SK-N-SH (cell line): ENCODE data around the gene SERPINI1. TPM values are rescaled to one million over a fixed set of nuclear protein-coding genes. Genes with fewer than 3 reads are reported as not detected.

Experiments
- CTCF ChIA-PET: fragments of 300-600, 350-600 bp; formaldehyde crosslinking; extraction: SDS; loops from one replicate; lab custom pipeline; 2021; lab: Yijun Ruan, JAX
- POLR2A ChIA-PET: fragments of 350-600 bp; sonication (Branson Sonifier 250); formaldehyde crosslinking; extraction: SDS; loops from one replicate; lab custom pipeline; 2020; ENCODE audit warnings: antibody characterized with exemption, inconsistent platforms; lab: Yijun Ruan, JAX
- DNase-seq: peaks from one replicate; pipeline ENCODE4 v3.0.0; 2012
- H2AFZ ChIP-seq: fragments of 200-600 bp; sonication (generic); 2 replicates; pipeline ENCODE4 v1.8.1; 2016; ENCODE audit warnings: antibody characterized with exemption, mild to moderate bottlenecking, low read depth
- H3F3A ChIP-seq: fragments of 200-600 bp; sonication (generic); replicated peaks from 2 replicates; pipeline ENCODE3; 2016; ENCODE audit warnings: antibody characterized with exemption, mild to moderate bottlenecking; ENCODE audit not compliant: insufficient read depth
- H3K27ac ChIP-seq, 2 experiments: fragments of 200-500 bp in 1 of 2; fragments of 200-600 bp in 1 of 2; sonication (Bioruptor generic) in 1 of 2; sonication (generic), shearing (Covaris generic) in 1 of 2; 2 replicates each; pipeline versions ENCODE4 v1.5.1 to v1.6.1; 2014 to 2016; ENCODE audit warnings: low read depth in 2 of 2, inconsistent platforms in 1 of 2, low read length in 1 of 2, mild to moderate bottlenecking in 1 of 2, mixed read lengths in 1 of 2
- H3K27me3 ChIP-seq: fragments of 200-600 bp; sonication (generic), shearing (Covaris generic); 2 replicates; pipeline ENCODE4 v1.6.1; 2016; ENCODE audit warnings: mixed run types; ENCODE audit not compliant: insufficient read depth
- H3K36me3 ChIP-seq, 2 experiments: fragments of 200-500 bp in 1 of 2; fragments of 200-600 bp in 1 of 2; sonication (Bioruptor generic) in 1 of 2; sonication (generic) in 1 of 2; replicated peaks in 1 of 2; 2 replicates each; pipeline versions ENCODE3 to v1.5.1; 2014 to 2016; ENCODE audit warnings: low read length in 1 of 2, mild to moderate bottlenecking in 1 of 2; ENCODE audit not compliant: insufficient read depth in 2 of 2, control insufficient read depth in 1 of 2
- H3K4me1 ChIP-seq, 2 experiments: fragments of 200-500 bp in 1 of 2; fragments of 200-600 bp in 1 of 2; sonication (Bioruptor generic) in 1 of 2; sonication (generic), shearing (Covaris generic) in 1 of 2; 2 replicates each; pipeline versions ENCODE4 v1.5.1 to v1.6.1; 2014 to 2016; ENCODE audit warnings: low read depth in 1 of 2, low read length in 1 of 2, mixed run types in 1 of 2; ENCODE audit not compliant: insufficient read depth in 2 of 2, control insufficient read depth in 1 of 2
- H3K4me2 ChIP-seq: fragments of 200-600 bp; sonication (generic), shearing (Covaris generic); 2 replicates; pipeline ENCODE4 v1.6.1; 2017; ENCODE audit warnings: mixed run types
- H3K4me3 ChIP-seq, 2 experiments: fragments of 200-500 bp in 1 of 2; fragments of 200-600 bp in 1 of 2; sonication (Bioruptor generic) in 1 of 2; sonication (generic), shearing (Covaris generic) in 1 of 2; 2 replicates each; pipeline versions ENCODE4 v1.5.1 to v1.8.1; 2014 to 2016; ENCODE audit warnings: low read depth in 2 of 2, inconsistent platforms in 1 of 2, low read length in 1 of 2, mild to moderate bottlenecking in 1 of 2, mixed read lengths in 1 of 2, moderate library complexity in 1 of 2
- H3K79me2 ChIP-seq: fragments of 200-600 bp; sonication (generic); 2 replicates; pipeline ENCODE4 v1.8.1; 2017; ENCODE audit warnings: mild to moderate bottlenecking; ENCODE audit not compliant: insufficient read depth
- H3K9ac ChIP-seq: fragments of 200-600 bp; sonication (generic); 2 replicates; pipeline ENCODE4 v1.6.1; 2017; ENCODE audit warnings: mixed run types
- H3K9me2 ChIP-seq: fragments of 200-600 bp; sonication (generic); 2 replicates; pipeline ENCODE4 v1.6.1; 2017; ENCODE audit warnings: mixed run types
- H3K9me3 ChIP-seq: fragments of 200-600 bp; sonication (generic); 2 replicates; pipeline ENCODE4 v1.6.1; 2017; ENCODE audit warnings: mixed run types, mild to moderate bottlenecking, moderate library complexity
- H4K20me1 ChIP-seq: fragments of 200-600 bp; sonication (generic); 2 replicates; pipeline ENCODE4 v1.6.1; 2017; ENCODE audit warnings: mild to moderate bottlenecking, mixed run types; ENCODE audit not compliant: insufficient read depth
- CHD2 ChIP-seq: fragments of 150-350 bp; IDR thresholded peaks from 2 replicates; pipeline ENCODE4 v1.6.1; 2018; ENCODE audit warnings: low read length; ENCODE audit not compliant: partially characterized antibody
- ELF1 ChIP-seq: IDR thresholded peaks from 2 replicates; pipeline ENCODE4 v1.4.0; 2012
- EP300 ChIP-seq, 2 experiments: IDR thresholded peaks; 2 replicates each; pipeline versions ENCODE4 v1.4.0 to v1.6.1; 2012; ENCODE audit warnings: borderline replicate concordance in 1 of 2, low read depth in 1 of 2, low read length in 1 of 2
- EZH2phosphoT487 ChIP-seq: fragments of 200-600 bp; sonication (generic); IDR thresholded peaks from 2 replicates; pipeline ENCODE4 v1.6.1; 2017; ENCODE audit warnings: low read depth, mixed run types, mild to moderate bottlenecking, antibody characterized with exemption, moderate library complexity, borderline replicate concordance
- FOSL2 ChIP-seq: IDR thresholded peaks from 2 replicates; pipeline ENCODE4 v1.4.0; 2012; ENCODE audit warnings: low read depth, mild to moderate bottlenecking, moderate library complexity, borderline replicate concordance
- FOXM1 ChIP-seq: IDR thresholded peaks from 2 replicates; pipeline ENCODE4 v1.4.0; 2012; ENCODE audit warnings: low read depth, mild to moderate bottlenecking
- JUND ChIP-seq: IDR thresholded peaks from 2 replicates; pipeline ENCODE4 v1.4.0; 2012
- MXI1 ChIP-seq: IDR thresholded peaks from 2 replicates; pipeline ENCODE4 v1.6.1; 2012; ENCODE audit warnings: mild to moderate bottlenecking, low read depth, low read length, improper control_type of control experiment
- NRF1 ChIP-seq: IDR thresholded peaks from 2 replicates; pipeline ENCODE4 v1.6.1; 2012; ENCODE audit warnings: low read depth, mild to moderate bottlenecking, low read length
- REST ChIP-seq: IDR thresholded peaks from 2 replicates; pipeline ENCODE4 v1.6.1; 2012; ENCODE audit warnings: mild to moderate bottlenecking, low read depth, low read length, moderate library complexity
- SIN3A ChIP-seq: IDR thresholded peaks from 2 replicates; pipeline ENCODE4 v1.6.1; 2012; ENCODE audit warnings: low read depth, mild to moderate bottlenecking, low read length, moderate library complexity, borderline replicate concordance
- SMC3 ChIP-seq: IDR thresholded peaks from 2 replicates; pipeline ENCODE4 v1.6.1; 2012; ENCODE audit warnings: low read depth, low read length, improper control_type of control experiment
- TAF1 ChIP-seq: IDR thresholded peaks from 2 replicates; pipeline ENCODE4 v1.6.1; 2012; ENCODE audit warnings: low read depth, mild to moderate bottlenecking, low read length, moderate library complexity, borderline replicate concordance
- TCF12 ChIP-seq: IDR thresholded peaks from 2 replicates; pipeline ENCODE4 v1.4.0; 2012
- YY1 ChIP-seq: IDR thresholded peaks from 2 replicates; pipeline ENCODE4 v1.4.0; 2012; ENCODE audit warnings: low read depth, mild to moderate bottlenecking
- ZBTB33 ChIP-seq: IDR thresholded peaks from 2 replicates; pipeline ENCODE4 v1.4.0; 2012; ENCODE audit warnings: low read depth, borderline replicate concordance
- WGBS: methylation state at CpG from one replicate; pipeline ENCODE4 v1.1.6; 2017; ENCODE audit warnings: low lambda C conversion rate; 5-methylcytosine and 5-hydroxymethylcytosine counted together
- polyA plus RNA-seq, 3 experiments: library from polyadenylated mRNA; depleted of rRNA; stranded (reverse); fragments of >200 nt; gene quantifications; 2 replicates each; pipeline ENCODE4 v1.2.3, GENCODE V29; 2012
- TF ChIP-seq, protein P1 (sequence below): IDR thresholded peaks from 2 replicates; pipeline ENCODE4 v1.4.0; 2012; ENCODE audit warnings: low read depth, borderline replicate concordance
- TF ChIP-seq, protein P2 (sequence below): IDR thresholded peaks from 2 replicates; pipeline ENCODE4 v1.4.0; 2012; ENCODE audit warnings: low read depth
- TF ChIP-seq, protein P3 (sequence below): fragments of 150-350 bp; IDR thresholded peaks from 2 replicates; pipeline ENCODE4 v1.6.1; 2016; ENCODE audit warnings: mild to moderate bottlenecking, low read depth, low read length

The SERPINI1 gene
- polyA plus RNA-seq, 1 of the 3 experiments (the other 2 are of a cell fraction) = 1.9 TPM

GRCh38 chr3:167854063-167854462 is 118.5 kb downstream of the SERPINI1 start (continued):
- TF ChIP-seq ZBTB33 (no peak), TCF12 (no peak), CHD2 (no peak)

DNA sequence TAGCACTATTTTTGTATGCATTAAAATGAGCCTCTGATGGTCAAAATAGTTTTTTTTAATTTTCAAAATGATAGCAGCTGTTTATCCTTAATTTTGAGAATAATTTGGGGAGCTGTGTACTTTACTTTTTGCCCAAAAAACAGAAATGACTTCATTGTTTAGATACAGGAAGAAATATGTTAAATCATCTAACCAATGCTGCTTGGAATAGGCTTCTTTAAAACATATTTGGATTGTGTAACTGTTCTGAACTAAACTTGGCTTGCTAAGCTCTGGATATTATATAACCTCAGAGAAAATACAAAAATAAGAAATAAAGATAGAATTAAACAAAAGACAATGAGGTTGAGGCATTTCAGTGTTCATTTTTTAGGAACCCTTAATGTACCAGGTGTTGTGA is 119.3 kb downstream of the SERPINI1 start:
- Histone ChIP-seq H3K9me2 (no peaks in the 10 kb centered on the region), H2AFZ (no peak overlapping the region), H3F3A (no peaks in the 10 kb centered on the region), H3K79me2 (no peaks in the 10 kb centered on the region), H3K36me3 (no peaks in the 10 kb centered on the region), H4K20me1 (no peaks in the 10 kb centered on the region), H3K27ac (no peak overlapping the region), H3K9ac (no peak overlapping the region), H3K27me3 (no peaks in the 10 kb centered on the region), H3K4me2 (no peak overlapping the region), H3K9me3 (no peaks in the 10 kb centered on the region), H3K4me3 (no peak overlapping the region), H3K4me1 (no peaks in the 10 kb centered on the region)
- no peak for TF ChIP-seq EZH2phosphoT487
- TF ChIP-seq, protein P1, sequence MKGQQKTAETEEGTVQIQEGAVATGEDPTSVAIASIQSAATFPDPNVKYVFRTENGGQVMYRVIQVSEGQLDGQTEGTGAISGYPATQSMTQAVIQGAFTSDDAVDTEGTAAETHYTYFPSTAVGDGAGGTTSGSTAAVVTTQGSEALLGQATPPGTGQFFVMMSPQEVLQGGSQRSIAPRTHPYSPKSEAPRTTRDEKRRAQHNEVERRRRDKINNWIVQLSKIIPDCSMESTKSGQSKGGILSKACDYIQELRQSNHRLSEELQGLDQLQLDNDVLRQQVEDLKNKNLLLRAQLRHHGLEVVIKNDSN = no peak
- TF ChIP-seq EP300 (IDR thresholded peaks at IDR 0.05; ENCODE audit: borderline replicate concordance in 1 of 2, low read depth in 1 of 2, low read length in 1 of 2) = no peak
- no peak for TF ChIP-seq SIN3A
- no peak for TF ChIP-seq YY1
- TF ChIP-seq NRF1 = no peak
- no peak for TF ChIP-seq TAF1
- no peak for TF ChIP-seq FOXM1
- no peak for TF ChIP-seq MXI1
- TF ChIP-seq, protein P2, sequence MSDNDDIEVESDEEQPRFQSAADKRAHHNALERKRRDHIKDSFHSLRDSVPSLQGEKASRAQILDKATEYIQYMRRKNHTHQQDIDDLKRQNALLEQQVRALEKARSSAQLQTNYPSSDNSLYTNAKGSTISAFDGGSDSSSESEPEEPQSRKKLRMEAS = no peak
- DNase-seq = no peak
- CTCF ChIA-PET = interaction anchor here (0.8 to 2.5 kb wide), 4 partner anchors 18 to 186 kb away, joined by 3 to 11 read pairs (median 4); no protein-coding TSS in a partner anchor
- POLR2A ChIA-PET = no interaction called here

- DNase-seq = no peak
- ChIA-PET CTCF (interaction anchor here (0.8 to 2.5 kb wide), 3 partner anchors 18 to 26 kb away, joined by 4 to 11 read pairs (median 4); no protein-coding TSS in a partner anchor), POLR2A (no interaction called here)
- no peak overlapping the region for H3K9ac ChIP-seq
- no peak overlapping the region for H3K4me2 ChIP-seq
- no peak overlapping the region for H3K27ac ChIP-seq
- no peak overlapping the region for H2AFZ ChIP-seq
- no peak overlapping the region for H3K4me3 ChIP-seq
- no peaks in the 10 kb centered on the region for H3K79me2 ChIP-seq
- no peaks in the 10 kb centered on the region for H3K27me3 ChIP-seq
- whole genome bisulfite sequencing = 32% methylated on average over 1 of the region's 1 CpG
- no peaks in the 10 kb centered on the region for H3K36me3 ChIP-seq
- H3K9me2 ChIP-seq = no peaks in the 10 kb centered on the region
- H3K9me3 ChIP-seq = no peaks in the 10 kb centered on the region
- no peaks in the 10 kb centered on the region for H3F3A ChIP-seq
- no peaks in the 10 kb centered on the region for H3K4me1 ChIP-seq
- H4K20me1 ChIP-seq = no peaks in the 10 kb centered on the region
- TF ChIP-seq REST (no peak), JUND (no peak), FOSL2 (no peak), ELF1 (no peak), SMC3 (no peak)
- TF ChIP-seq, protein P3, sequence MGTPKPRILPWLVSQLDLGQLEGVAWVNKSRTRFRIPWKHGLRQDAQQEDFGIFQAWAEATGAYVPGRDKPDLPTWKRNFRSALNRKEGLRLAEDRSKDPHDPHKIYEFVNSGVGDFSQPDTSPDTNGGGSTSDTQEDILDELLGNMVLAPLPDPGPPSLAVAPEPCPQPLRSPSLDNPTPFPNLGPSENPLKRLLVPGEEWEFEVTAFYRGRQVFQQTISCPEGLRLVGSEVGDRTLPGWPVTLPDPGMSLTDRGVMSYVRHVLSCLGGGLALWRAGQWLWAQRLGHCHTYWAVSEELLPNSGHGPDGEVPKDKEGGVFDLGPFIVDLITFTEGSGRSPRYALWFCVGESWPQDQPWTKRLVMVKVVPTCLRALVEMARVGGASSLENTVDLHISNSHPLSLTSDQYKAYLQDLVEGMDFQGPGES = no peak
- TF ChIP-seq, protein P2 = no peak
Observed at GRCh38 chr3:167855306-167855705, 119.8 kb downstream of the SERPINI1 start.
